ENCODE results near the gene RNGTT. TPM values are rescaled to one million over a fixed set of nuclear protein-coding genes. Genes with fewer than 3 reads are reported as not detected.

The RNGTT gene
- total RNA-seq, 1 donor from 2014 or later = 13.4 TPM

DNA sequence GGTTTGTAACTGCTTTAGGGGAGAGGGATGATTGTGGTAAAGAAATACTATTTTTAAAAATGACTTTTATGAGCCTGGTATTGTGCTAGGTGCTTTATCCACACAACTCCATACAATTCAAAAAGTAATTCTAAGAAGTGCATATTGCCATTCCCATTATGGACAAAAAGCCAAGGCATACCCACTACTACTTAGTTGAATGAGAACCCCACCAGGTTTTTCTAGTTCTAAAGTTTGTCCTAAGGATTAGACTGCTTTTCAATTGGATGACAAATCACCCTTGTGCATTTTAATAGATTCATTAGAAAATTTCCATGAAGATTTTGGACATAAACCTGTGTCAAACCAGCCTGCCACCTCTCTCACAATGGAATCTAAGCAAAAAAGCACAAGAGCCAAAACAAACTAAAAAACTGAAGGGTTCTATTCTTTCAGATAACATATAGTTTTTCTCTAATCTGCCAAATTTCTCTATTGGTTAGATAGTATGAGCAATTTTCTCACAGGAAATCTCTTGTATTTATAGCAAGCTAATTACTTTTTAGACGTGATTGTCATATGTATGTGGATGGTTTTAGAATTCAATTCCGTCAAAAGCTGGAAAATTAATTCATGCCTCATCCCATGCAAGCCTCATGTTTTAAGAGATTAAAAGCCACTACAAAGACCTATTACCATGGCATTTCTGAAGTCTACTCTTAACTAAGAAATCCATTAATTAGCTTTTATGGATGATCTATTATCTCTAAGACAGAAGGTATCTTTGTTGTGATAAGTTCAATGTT, 325.5 kb downstream of the RNGTT start:
- H3K4me1 Mint-ChIP-seq (ENCODE audit: unreplicated experiment) = peaks cover 12% of the 10 kb centered on the region
- no peaks in the 10 kb centered on the region for H3K27me3 Mint-ChIP-seq
- DNase-seq (ENCODE audit: extremely low spot score, unreplicated experiment) = no peak
- no peaks in the 10 kb centered on the region for H3K9me3 Mint-ChIP-seq
- no peak overlapping the region for H3K4me3 Mint-ChIP-seq
- no peaks in the 10 kb centered on the region for H3K36me3 Mint-ChIP-seq
- H3K27ac Mint-ChIP-seq = no peak overlapping the region
- TF ChIP-seq, protein P1, sequence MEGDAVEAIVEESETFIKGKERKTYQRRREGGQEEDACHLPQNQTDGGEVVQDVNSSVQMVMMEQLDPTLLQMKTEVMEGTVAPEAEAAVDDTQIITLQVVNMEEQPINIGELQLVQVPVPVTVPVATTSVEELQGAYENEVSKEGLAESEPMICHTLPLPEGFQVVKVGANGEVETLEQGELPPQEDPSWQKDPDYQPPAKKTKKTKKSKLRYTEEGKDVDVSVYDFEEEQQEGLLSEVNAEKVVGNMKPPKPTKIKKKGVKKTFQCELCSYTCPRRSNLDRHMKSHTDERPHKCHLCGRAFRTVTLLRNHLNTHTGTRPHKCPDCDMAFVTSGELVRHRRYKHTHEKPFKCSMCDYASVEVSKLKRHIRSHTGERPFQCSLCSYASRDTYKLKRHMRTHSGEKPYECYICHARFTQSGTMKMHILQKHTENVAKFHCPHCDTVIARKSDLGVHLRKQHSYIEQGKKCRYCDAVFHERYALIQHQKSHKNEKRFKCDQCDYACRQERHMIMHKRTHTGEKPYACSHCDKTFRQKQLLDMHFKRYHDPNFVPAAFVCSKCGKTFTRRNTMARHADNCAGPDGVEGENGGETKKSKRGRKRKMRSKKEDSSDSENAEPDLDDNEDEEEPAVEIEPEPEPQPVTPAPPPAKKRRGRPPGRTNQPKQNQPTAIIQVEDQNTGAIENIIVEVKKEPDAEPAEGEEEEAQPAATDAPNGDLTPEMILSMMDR (conservative IDR thresholded peaks at IDR 0.05) = no peak

DNA sequence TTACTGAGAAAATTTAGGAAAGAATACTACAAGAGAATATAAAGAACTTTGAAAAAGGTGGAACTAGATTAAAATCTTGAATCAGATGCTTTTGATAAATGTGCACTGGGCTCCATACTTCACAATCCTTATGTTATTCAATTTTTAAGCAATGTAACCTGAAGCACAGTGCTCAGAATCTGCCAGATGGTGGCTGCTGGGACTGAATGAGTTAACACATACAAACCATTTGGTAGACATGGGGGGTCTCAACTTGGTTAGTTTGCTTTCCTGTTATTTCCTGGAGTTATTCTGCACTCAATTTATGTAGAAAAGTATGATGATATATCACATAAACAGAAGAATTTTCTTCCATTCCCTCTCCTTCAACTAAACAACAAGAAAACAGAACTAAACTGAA, 326.5 kb downstream of the RNGTT start:
- Mint-ChIP-seq H3K4me1 (ENCODE audit: unreplicated experiment) (peaks cover 9% of the 10 kb centered on the region), H3K27me3 (no peaks in the 10 kb centered on the region), H3K4me3 (no peak overlapping the region), H3K36me3 (no peaks in the 10 kb centered on the region), H3K27ac (no peak overlapping the region), H3K9me3 (no peaks in the 10 kb centered on the region)
- TF ChIP-seq, protein P1 (conservative IDR thresholded peaks at IDR 0.05) = no peak
- no peak for DNase-seq (ENCODE audit: extremely low spot score, unreplicated experiment)

DNA sequence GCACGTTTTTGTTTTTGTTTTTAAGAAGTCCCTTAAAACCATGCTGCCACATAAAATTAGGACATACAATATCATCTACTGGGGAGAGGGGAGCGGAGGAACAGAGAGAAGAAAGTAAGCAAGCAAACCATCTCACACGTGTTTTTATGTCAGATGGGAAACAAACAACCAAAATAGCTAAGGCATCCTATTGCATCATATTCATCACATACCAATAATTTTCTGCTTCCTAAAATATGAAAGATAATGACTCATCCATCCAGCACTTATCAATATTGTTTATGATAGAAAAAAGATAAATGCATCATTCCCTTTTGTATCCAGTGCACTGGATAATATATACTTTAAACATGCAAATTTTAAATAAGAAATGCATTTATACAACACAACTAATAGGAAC, 329.6 kb downstream of the RNGTT start:
- TF ChIP-seq, protein P1 (conservative IDR thresholded peaks at IDR 0.05) = no peak
- DNase-seq (ENCODE audit: extremely low spot score, unreplicated experiment) = no peak
- Mint-ChIP-seq H3K27me3 (no peaks in the 10 kb centered on the region), H3K9me3 (no peaks in the 10 kb centered on the region), H3K36me3 (no peaks in the 10 kb centered on the region), H3K27ac (no peak overlapping the region), H3K4me1 (ENCODE audit: unreplicated experiment) (peaks cover 6% of the 10 kb centered on the region), H3K4me3 (no peak overlapping the region)

DNA sequence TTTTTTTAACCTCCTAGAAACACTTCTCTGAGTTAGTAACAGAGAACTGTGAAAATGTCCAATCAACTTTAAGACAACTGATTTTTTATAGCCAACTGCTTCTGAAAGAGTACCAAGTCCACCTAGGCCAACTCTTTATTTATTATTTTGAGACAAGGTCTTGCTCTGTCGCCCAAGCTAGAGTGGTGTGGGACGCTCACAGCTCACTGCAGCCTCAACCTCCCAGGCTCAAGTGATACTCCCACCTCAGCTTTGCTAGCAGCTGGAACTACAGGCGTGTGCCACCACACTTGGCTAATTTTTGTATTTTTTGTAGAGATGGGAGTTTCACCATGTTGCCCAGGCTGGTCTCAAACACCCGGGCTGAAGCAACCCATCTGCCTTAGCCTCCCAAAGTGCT, 331.6 kb downstream of the RNGTT start:
- Mint-ChIP-seq H3K4me1 (ENCODE audit: unreplicated experiment) (peaks cover 6% of the 10 kb centered on the region), H3K36me3 (no peaks in the 10 kb centered on the region), H3K27me3 (no peaks in the 10 kb centered on the region), H3K27ac (no peak overlapping the region), H3K9me3 (no peaks in the 10 kb centered on the region), H3K4me3 (no peak overlapping the region)
- DNase-seq (ENCODE audit: extremely low spot score, unreplicated experiment) = no peak
- TF ChIP-seq, protein P1 (conservative IDR thresholded peaks at IDR 0.05) = no peak

DNA sequence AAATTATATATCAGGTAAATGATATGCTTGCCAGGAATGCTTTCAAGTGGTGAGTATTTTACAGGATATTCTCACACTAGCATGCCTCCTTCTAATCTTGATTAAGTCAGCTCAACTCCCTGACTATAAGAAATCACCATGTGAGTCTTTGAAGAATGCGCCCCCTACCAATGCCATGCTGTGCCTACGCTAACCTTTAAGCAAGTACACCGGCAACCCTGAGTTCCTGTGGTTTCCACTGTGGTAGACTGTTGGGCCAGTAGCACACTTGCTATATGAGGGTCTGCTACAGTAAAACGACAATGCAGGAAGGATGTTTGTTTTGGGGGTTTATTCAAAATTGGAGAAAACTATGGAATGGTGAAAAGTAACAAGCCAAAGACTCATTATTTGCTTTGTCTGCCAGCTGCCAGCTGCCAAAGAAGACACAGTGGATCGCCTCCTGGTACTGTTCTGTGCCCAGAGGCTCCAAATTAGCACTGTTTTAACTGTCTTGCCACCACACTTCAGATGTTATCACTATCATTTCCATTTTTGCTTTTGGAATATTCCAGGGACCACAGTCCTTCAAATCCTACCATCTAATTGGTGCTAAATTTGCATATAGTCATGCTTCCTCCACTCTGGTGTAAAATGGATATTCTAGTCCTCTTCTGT, 333.5 kb downstream of the RNGTT start:
- DNase-seq (ENCODE audit: extremely low spot score, unreplicated experiment) = no peak
- H3K36me3 Mint-ChIP-seq = no peaks in the 10 kb centered on the region
- H3K27ac Mint-ChIP-seq = no peak overlapping the region
- TF ChIP-seq, protein P1 (conservative IDR thresholded peaks at IDR 0.05) = peak; percentile 25
- no peaks in the 10 kb centered on the region for H3K9me3 Mint-ChIP-seq
- H3K27me3 Mint-ChIP-seq = no peaks in the 10 kb centered on the region
- H3K4me3 Mint-ChIP-seq = no peak overlapping the region
- H3K4me1 Mint-ChIP-seq (ENCODE audit: unreplicated experiment) = peaks cover 6% of the 10 kb centered on the region

Data from type B pancreatic cell (in vitro differentiated cells).